Measurements from ENCODE around the gene PISD. TPM values are rescaled to one million over a fixed set of nuclear protein-coding genes. Genes with fewer than 3 reads are reported as not detected.

PISD gene
- total and polyA plus RNA-seq, 9 of the 15 experiments (the other 6 are each of a cell fraction or from before 2014, with no cell fraction given), result 24.5 to 65.9 (median 36.6) TPM

DNA sequence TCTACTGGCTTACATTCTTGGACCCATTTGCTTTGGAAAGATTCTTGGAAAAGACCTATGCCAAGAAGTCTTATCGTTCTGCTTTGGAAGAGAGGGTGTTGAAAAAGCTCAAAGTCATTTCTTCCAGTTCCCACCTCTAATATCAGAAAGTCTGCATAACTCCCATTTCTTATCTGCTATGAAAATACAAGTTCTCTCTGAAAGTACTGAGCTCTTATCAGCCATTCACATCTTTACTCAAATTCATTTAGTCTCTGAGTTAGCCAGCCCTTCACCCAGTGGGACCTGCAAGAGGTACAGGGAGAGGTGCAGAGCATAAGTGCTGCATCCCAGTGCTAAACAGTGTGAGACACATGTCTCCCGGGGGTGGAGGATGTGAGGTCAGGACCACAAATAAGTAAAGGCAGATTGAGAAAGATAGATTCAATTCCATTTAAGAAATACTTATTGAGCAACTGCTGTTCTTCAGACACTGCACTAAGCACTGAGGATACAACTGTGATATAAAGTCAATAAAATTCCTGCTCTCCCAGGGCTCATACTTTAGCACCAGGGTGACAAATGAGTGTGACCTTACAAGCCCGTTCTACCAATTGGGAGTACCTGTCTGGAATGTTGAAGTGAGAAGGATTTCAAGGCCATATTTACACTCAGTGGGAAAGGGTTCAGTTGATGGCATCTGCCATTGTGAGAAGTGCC, 76.7 kb downstream of the PISD start (continued):
- TF ChIP-seq, protein P1, sequence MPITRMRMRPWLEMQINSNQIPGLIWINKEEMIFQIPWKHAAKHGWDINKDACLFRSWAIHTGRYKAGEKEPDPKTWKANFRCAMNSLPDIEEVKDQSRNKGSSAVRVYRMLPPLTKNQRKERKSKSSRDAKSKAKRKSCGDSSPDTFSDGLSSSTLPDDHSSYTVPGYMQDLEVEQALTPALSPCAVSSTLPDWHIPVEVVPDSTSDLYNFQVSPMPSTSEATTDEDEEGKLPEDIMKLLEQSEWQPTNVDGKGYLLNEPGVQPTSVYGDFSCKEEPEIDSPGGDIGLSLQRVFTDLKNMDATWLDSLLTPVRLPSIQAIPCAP (CRISPR knock-in tag; IDR thresholded peaks at IDR 0.05; ENCODE audit: borderline replicate concordance), result no peak
- TF ChIP-seq SAFB (IDR thresholded peaks at IDR 0.05; ENCODE audit: borderline replicate concordance, low read depth, low read length) (no peak), ZNF780A (CRISPR knock-in tag; IDR thresholded peaks at IDR 0.05) (no peak), RBM15 (IDR thresholded peaks at IDR 0.05; ENCODE audit: insufficient read depth, low read length) (no peak), SP2 (IDR thresholded peaks at IDR 0.05; ENCODE audit: extremely low read depth, low read depth, low read length, poor library complexity, severe bottlenecking) (no peak), FOXA1 (IDR thresholded peaks at IDR 0.05; ENCODE audit: borderline replicate concordance) (no peak), ZNF41 (CRISPR knock-in tag; conservative IDR thresholded peaks at IDR 0.05) (no peak), TAF9B (IDR thresholded peaks at IDR 0.05; ENCODE audit: partially characterized antibody) (no peak), WHSC1 (IDR thresholded peaks at IDR 0.05; ENCODE audit: low read length) (no peak), TRIM24 (IDR thresholded peaks at IDR 0.05) (no peak), IFI16 (CRISPR knock-in tag; IDR thresholded peaks at IDR 0.05) (no peak)
- TF ChIP-seq, protein P2, sequence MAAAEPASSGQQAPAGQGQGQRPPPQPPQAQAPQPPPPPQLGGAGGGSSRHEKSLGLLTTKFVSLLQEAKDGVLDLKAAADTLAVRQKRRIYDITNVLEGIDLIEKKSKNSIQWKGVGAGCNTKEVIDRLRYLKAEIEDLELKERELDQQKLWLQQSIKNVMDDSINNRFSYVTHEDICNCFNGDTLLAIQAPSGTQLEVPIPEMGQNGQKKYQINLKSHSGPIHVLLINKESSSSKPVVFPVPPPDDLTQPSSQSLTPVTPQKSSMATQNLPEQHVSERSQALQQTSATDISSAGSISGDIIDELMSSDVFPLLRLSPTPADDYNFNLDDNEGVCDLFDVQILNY (CRISPR knock-in tag; IDR thresholded peaks at IDR 0.05), result no peak
- TF ChIP-seq, protein P3, sequence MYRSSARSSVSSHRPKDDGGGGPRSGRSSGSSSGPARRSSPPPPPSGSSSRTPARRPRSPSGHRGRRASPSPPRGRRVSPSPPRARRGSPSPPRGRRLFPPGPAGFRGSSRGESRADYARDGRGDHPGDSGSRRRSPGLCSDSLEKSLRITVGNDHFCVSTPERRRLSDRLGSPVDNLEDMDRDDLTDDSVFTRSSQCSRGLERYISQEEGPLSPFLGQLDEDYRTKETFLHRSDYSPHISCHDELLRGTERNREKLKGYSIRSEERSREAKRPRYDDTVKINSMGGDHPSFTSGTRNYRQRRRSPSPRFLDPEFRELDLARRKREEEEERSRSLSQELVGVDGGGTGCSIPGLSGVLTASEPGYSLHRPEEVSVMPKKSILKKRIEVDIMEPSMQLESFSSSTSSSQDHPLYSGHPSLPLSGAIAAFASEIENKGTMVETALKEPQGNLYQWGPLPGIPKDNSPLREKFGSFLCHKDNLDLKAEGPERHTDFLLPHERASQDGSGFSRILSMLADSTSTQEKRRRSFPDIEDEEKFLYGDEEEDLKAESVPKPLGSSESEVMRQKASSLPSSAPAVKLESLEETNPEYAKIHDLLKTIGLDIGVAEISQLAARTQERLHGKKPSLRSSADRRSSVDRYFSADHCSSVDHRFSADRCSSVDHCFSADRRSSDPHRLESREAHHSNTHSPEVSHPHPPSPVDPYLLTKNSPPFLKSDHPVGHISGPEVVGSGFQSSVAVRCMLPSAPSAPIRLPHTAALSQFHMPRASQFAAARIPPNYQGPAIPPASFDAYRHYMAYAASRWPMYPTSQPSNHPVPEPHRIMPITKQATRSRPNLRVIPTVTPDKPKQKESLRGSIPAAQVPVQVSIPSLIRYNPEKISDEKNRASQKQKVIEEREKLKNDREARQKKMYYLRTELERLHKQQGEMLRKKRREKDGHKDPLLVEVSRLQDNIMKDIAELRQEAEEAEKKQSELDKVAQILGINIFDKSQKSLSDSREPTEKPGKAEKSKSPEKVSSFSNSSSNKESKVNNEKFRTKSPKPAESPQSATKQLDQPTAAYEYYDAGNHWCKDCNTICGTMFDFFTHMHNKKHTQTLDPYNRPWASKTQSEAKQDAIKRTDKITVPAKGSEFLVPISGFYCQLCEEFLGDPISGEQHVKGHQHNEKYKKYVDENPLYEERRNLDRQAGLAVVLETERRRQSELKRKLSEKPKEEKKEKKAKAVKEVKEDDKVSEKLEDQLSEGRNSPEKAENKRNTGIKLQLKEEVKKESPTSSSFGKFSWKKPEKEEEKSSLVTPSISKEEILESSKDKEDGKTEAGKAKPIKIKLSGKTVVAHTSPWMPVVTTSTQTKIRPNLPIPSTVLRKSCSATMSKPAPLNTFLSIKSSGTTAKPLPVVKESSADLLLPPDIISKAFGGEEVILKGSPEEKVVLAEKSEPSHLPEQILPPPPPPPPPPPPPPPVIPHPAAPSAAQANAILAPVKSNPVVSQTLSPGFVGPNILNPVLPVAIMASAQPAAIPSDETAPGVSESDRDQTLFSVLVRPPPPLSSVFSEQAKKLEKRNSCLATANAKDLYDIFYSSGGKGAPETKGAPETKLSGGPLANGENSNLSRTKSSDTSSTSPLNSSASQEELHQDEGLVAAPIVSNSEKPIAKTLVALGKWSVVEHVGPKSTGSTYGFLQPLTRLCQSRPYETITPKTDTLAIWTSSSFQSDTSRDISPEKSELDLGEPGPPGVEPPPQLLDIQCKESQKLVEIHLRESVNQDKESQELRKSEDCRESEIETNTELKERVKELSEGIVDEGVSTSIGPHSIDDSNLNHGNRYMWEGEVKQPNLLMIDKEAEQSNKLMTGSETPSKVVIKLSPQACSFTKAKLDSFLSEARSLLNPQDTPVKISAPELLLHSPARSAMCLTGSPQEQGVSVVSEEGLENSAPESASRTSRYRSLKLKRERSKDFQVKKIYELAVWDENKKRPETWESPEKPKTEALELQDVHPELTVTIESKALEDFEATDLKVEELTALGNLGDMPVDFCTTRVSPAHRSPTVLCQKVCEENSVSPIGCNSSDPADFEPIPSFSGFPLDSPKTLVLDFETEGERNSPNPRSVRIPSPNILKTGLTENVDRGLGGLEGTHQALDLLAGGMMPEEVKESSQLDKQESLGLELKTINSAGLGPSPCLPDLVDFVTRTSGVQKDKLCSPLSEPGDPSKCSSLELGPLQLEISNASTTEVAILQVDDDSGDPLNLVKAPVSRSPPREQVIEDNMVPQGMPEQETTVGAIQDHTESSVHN (IDR thresholded peaks at IDR 0.05; ENCODE audit: borderline replicate concordance in 1 of 2, low read depth in 1 of 2), result no peak
- TF ChIP-seq, protein P4, sequence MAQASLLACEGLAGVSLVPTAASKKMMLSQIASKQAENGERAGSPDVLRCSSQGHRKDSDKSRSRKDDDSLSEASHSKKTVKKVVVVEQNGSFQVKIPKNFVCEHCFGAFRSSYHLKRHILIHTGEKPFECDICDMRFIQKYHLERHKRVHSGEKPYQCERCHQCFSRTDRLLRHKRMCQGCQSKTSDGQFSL (CRISPR knock-in tag; IDR thresholded peaks at IDR 0.05), result no peak
- TF ChIP-seq, protein P4 (tag; IDR thresholded peaks at IDR 0.05), result no peak
